Measurements from ENCODE around the gene VKORC1. TPM values are rescaled to one million over a fixed set of nuclear protein-coding genes. Genes with fewer than 3 reads are reported as not detected.

Gene VKORC1
- total RNA-seq, 1 experiment from 2014 or later, result 105 TPM

- no TSS peak for BruUV-seq (replicated peaks)
- ATAC-seq (no peak), DNase-seq (no peak)
- intact Hi-C loops (cut with micrococcal nuclease), result loop anchor here (5.0 kb wide), 1 partner anchor 777 kb away; no protein-coding TSS in a partner anchor
- Histone ChIP-seq H3K9ac (ENCODE audit: low read length) (no peak overlapping the region), H3K4me3 (ENCODE audit: low read length) (no peak overlapping the region), H3F3A (ENCODE audit: low read length, unreplicated experiment) (no peaks in the 10 kb centered on the region), H3K36me3 (ENCODE audit: low read depth, low read length) (peaks cover 3% of the 10 kb centered on the region; the same call in 1 of the 2 replicates), H3K4me1 (ENCODE audit: insufficient read depth, low read length) (peaks cover 7% of the 10 kb centered on the region; the same call in 1 of the 2 replicates), H3K27me3 (ENCODE audit: low read length) (no peaks in the 10 kb centered on the region), H3K9me2 (replicated peaks; ENCODE audit: low read length) (no peaks in the 10 kb centered on the region), H3K9me3 (ENCODE audit: low read length) (no peaks in the 10 kb centered on the region), H3K4me2 (ENCODE audit: low read length) (no peak overlapping the region), H2AFZ (ENCODE audit: low read length) (no peak overlapping the region), H4K20me1 (ENCODE audit: low read length) (peaks cover 5% of the 10 kb centered on the region; the same call in 1 of the 2 replicates), H3K27ac (ENCODE audit: low read length) (no peak overlapping the region), H3K79me2 (ENCODE audit: low read length) (peaks cover 23% of the 10 kb centered on the region)
- TF ChIP-seq CTCF (conservative IDR thresholded peaks at IDR 0.05; ENCODE audit: low read depth, low read length) (no peak), EZH2 (IDR thresholded peaks at IDR 0.05; ENCODE audit: low read length, unreplicated experiment) (no peak), EZH2phosphoT487 (IDR thresholded peaks at IDR 0.05; ENCODE audit: borderline replicate concordance, low read length) (no peak)
- ChIA-PET POLR2A (ENCODE audit: unreplicated experiment) (no interaction called here), CTCF (no interaction called here)
Measured at GRCh38 chr16:31090540-31090939, 4.1 kb downstream of the VKORC1 start.

- no peak for ATAC-seq
- ChIA-PET CTCF (no interaction called here), POLR2A (ENCODE audit: unreplicated experiment) (no interaction called here)
- intact Hi-C loops (cut with micrococcal nuclease), result no loop called here
- H3K9me2 ChIP-seq (replicated peaks; ENCODE audit: low read length), result no peaks in the 10 kb centered on the region
- H3K27me3 ChIP-seq (ENCODE audit: low read length), result no peaks in the 10 kb centered on the region
- no TSS peak for BruUV-seq (replicated peaks)
- H3K9me3 ChIP-seq (ENCODE audit: low read length), result no peaks in the 10 kb centered on the region
- no peak overlapping the region for H3K4me3 ChIP-seq (ENCODE audit: low read length)
- H3K4me1 ChIP-seq (ENCODE audit: insufficient read depth, low read length), result peaks cover 7% of the 10 kb centered on the region; the same call in 1 of the 2 replicates
- no peak overlapping the region for H2AFZ ChIP-seq (ENCODE audit: low read length)
- TF ChIP-seq EZH2phosphoT487 (IDR thresholded peaks at IDR 0.05; ENCODE audit: borderline replicate concordance, low read length) (no peak), CTCF (conservative IDR thresholded peaks at IDR 0.05; ENCODE audit: low read depth, low read length) (no peak), EZH2 (IDR thresholded peaks at IDR 0.05; ENCODE audit: low read length, unreplicated experiment) (no peak)
- no peak overlapping the region for H3K9ac ChIP-seq (ENCODE audit: low read length)
- no peak overlapping the region for H3K4me2 ChIP-seq (ENCODE audit: low read length)
- H3K27ac ChIP-seq (ENCODE audit: low read length), result no peak overlapping the region
- peaks cover 3% of the 10 kb centered on the region; the same call in 1 of the 2 replicates for H3K36me3 ChIP-seq (ENCODE audit: low read depth, low read length)
- H3F3A ChIP-seq (ENCODE audit: low read length, unreplicated experiment), result no peaks in the 10 kb centered on the region
- peaks cover 20% of the 10 kb centered on the region for H3K79me2 ChIP-seq (ENCODE audit: low read length)
- H4K20me1 ChIP-seq (ENCODE audit: low read length), result peaks cover 5% of the 10 kb centered on the region; the same call in 1 of the 2 replicates
- DNase-seq, result no peak
Measured at GRCh38 chr16:31089199-31089598, 5.4 kb downstream of the VKORC1 start.

GRCh38 chr16:31088459-31089183, 6.0 kb downstream of the VKORC1 start, which contains the start of gene PRSS53:
Gene PRSS53, minus strand, starts transcription at chr16:31088943. Its CDS starts 134 bp downstream, at chr16:31088809.
- Histone ChIP-seq H3K9ac (ENCODE audit: low read length) (no peak within 1 kb of the TSS), H3F3A (ENCODE audit: low read length, unreplicated experiment) (no peaks in the 10 kb centered on the region), H3K9me3 (ENCODE audit: low read length) (no peaks in the 10 kb centered on the region), H3K27ac (ENCODE audit: low read length) (no peak within 1 kb of the TSS), H3K79me2 (ENCODE audit: low read length) (peaks cover 14% of the 10 kb centered on the region), H3K27me3 (ENCODE audit: low read length) (no peaks in the 10 kb centered on the region), H3K4me3 (ENCODE audit: low read length) (no peak within 1 kb of the TSS), H3K4me2 (ENCODE audit: low read length) (no peak within 1 kb of the TSS), H4K20me1 (ENCODE audit: low read length) (peaks cover 5% of the 10 kb centered on the region; the same call in 1 of the 2 replicates), H3K4me1 (ENCODE audit: insufficient read depth, low read length) (peaks cover 7% of the 10 kb centered on the region; the same call in 1 of the 2 replicates), H2AFZ (ENCODE audit: low read length) (no peak within 1 kb of the TSS), H3K36me3 (ENCODE audit: low read depth, low read length) (peaks cover 3% of the 10 kb centered on the region; the same call in 1 of the 2 replicates), H3K9me2 (replicated peaks; ENCODE audit: low read length) (no peaks in the 10 kb centered on the region)
- DNase-seq (no peak), ATAC-seq (no peak)
- POLR2A ChIA-PET (ENCODE audit: unreplicated experiment), result no interaction called here
- TF ChIP-seq EZH2phosphoT487 (IDR thresholded peaks at IDR 0.05; ENCODE audit: borderline replicate concordance, low read length) (no peak), CTCF (conservative IDR thresholded peaks at IDR 0.05; ENCODE audit: low read depth, low read length) (no peak), EZH2 (IDR thresholded peaks at IDR 0.05; ENCODE audit: low read length, unreplicated experiment) (no peak)
- CTCF ChIA-PET, result no interaction called here
- intact Hi-C loops (cut with micrococcal nuclease), result no loop called here
- no TSS peak for BruUV-seq (replicated peaks)

Measured in PC-3 (cell line).